ENCODE measurements around the gene KCTD17.

- TF ChIP-seq CTCF (conservative IDR thresholded peaks at IDR 0.05; ENCODE audit: low read depth, low read length) (no peak), BHLHE40 (IDR thresholded peaks at IDR 0.05; ENCODE audit: low read depth, low read length) (no peak), RCOR1 (IDR thresholded peaks at IDR 0.05; ENCODE audit: insufficient replicate concordance, low read length) (no peak), MAZ (IDR thresholded peaks at IDR 0.05; ENCODE audit: borderline replicate concordance, low read depth, low read length) (no peak), POLR2A (IDR thresholded peaks at IDR 0.05; ENCODE audit: low read depth, low read length) (no peak), USF2 (IDR thresholded peaks at IDR 0.05; ENCODE audit: low read depth, low read length) (no peak), MXI1 (IDR thresholded peaks at IDR 0.05; ENCODE audit: borderline replicate concordance, low read depth, low read length) (no peak), CHD1 (IDR thresholded peaks at IDR 0.05; ENCODE audit: low read depth, low read length) (no peak), SMC3 (IDR thresholded peaks at IDR 0.05; ENCODE audit: low read depth, low read length) (no peak), RFX5 (IDR thresholded peaks at IDR 0.05; ENCODE audit: low read depth, low read length) (no peak), MAFK (IDR thresholded peaks at IDR 0.05; ENCODE audit: low read depth, low read length) (no peak), NFE2L2 (IDR thresholded peaks at IDR 0.05; ENCODE audit: low read depth, low read length) (no peak)
Observed at GRCh38 chr22:37079668-37080171, 28.2 kb downstream of the KCTD17 start.

Measured in IMR-90 (cell line).